NB4 (cell line): ENCODE data around the gene CERCAM.
"Not testable (repeated sequence)": the region's sequence is repeated elsewhere in the genome, so short reads cannot be mapped to it uniquely, and the experiment has no call there.

Source experiments
- POLR2A ChIP-seq: IDR thresholded peaks from 2 replicates; pipeline ENCODE4 v1.6.1; 2011; ENCODE audit warnings: mild to moderate bottlenecking; ENCODE audit not compliant: insufficient read length; ENCODE audit errors: extremely low read depth
- TF ChIP-seq, protein P1 (sequence below): IDR thresholded peaks from one replicate; pipeline ENCODE4 v1.5.1; 2012; ENCODE audit warnings: low read depth, low read length

DNA sequence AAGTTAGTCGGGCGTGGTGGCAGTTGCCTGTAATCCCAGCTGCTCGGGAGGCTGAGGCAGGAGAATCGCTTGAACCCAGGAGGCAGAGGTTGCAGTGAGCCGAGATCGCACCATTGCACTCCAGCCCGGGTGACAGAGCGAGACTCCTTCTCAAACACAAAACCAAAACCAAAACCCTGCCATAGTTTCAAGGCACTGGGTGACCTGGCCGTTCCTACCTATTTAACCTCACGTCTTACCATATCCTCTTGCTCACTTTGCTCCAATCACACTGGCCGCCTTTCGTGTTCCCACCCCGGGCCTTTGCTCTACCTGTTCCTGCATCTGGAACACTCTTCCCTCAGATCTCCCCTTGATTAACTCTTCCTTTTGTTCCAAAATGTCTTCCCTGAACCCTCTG is 6.9 kb upstream of the CERCAM start:
- not testable (repeated sequence) for TF ChIP-seq POLR2A
- TF ChIP-seq, protein P1, sequence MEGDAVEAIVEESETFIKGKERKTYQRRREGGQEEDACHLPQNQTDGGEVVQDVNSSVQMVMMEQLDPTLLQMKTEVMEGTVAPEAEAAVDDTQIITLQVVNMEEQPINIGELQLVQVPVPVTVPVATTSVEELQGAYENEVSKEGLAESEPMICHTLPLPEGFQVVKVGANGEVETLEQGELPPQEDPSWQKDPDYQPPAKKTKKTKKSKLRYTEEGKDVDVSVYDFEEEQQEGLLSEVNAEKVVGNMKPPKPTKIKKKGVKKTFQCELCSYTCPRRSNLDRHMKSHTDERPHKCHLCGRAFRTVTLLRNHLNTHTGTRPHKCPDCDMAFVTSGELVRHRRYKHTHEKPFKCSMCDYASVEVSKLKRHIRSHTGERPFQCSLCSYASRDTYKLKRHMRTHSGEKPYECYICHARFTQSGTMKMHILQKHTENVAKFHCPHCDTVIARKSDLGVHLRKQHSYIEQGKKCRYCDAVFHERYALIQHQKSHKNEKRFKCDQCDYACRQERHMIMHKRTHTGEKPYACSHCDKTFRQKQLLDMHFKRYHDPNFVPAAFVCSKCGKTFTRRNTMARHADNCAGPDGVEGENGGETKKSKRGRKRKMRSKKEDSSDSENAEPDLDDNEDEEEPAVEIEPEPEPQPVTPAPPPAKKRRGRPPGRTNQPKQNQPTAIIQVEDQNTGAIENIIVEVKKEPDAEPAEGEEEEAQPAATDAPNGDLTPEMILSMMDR, result not testable (repeated sequence)
